ENCODE results near the gene C14orf93. TPM values are rescaled to one million over a fixed set of nuclear protein-coding genes. Genes with fewer than 3 reads are reported as not detected.
A peak's percentile ranks its signal among the peaks of the same experiment; 100 is the strongest.

The C14orf93 gene
- total and polyA plus RNA-seq, 9 of the 15 experiments (the other 6 are each of a cell fraction or from before 2014, with no cell fraction given): 2.2 to 22.4 (median 16.1) TPM

DNA sequence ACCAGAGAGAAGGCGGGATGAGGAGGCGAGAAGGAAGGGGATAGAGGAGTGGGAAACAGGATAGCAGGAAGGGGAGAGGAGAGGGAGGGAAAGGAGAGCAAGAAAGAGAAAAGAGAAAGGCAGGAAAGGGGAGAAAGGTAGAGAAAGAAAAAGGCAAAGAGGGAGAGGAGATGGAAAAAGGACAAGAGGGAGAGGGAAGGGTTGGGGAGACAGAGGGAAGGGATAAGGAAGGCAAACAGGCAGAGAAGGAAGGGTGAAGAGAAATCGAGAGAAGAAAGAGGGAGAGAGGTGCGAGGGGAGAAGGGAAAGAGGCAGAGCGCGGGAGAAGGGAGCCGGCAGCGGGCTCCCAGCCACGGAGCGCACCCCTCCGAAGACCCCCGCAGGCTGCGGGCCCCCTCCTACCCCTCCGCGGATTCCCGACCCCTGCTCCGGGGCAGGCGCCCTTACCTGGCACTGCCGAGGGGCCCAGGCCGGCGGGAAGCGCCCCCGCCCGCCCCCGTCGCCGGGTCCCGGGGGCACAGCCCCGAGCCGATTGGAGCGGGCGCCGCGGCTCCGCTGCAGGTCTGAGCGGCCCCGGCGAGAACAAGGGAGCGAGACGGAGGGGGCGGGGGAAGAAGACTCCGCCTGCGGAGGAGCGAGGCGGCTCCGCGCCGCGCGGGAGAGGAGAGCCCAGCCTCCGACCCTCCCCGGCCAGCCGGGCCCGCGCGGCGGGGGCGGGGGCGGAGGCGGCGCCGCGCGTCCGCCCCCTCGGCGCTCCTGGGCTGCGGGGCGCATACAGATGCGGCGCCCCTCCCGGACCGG, 47.2 kb upstream of the C14orf93 start, which contains the start of gene CDH24 (continued):
- TF ChIP-seq, protein P1, sequence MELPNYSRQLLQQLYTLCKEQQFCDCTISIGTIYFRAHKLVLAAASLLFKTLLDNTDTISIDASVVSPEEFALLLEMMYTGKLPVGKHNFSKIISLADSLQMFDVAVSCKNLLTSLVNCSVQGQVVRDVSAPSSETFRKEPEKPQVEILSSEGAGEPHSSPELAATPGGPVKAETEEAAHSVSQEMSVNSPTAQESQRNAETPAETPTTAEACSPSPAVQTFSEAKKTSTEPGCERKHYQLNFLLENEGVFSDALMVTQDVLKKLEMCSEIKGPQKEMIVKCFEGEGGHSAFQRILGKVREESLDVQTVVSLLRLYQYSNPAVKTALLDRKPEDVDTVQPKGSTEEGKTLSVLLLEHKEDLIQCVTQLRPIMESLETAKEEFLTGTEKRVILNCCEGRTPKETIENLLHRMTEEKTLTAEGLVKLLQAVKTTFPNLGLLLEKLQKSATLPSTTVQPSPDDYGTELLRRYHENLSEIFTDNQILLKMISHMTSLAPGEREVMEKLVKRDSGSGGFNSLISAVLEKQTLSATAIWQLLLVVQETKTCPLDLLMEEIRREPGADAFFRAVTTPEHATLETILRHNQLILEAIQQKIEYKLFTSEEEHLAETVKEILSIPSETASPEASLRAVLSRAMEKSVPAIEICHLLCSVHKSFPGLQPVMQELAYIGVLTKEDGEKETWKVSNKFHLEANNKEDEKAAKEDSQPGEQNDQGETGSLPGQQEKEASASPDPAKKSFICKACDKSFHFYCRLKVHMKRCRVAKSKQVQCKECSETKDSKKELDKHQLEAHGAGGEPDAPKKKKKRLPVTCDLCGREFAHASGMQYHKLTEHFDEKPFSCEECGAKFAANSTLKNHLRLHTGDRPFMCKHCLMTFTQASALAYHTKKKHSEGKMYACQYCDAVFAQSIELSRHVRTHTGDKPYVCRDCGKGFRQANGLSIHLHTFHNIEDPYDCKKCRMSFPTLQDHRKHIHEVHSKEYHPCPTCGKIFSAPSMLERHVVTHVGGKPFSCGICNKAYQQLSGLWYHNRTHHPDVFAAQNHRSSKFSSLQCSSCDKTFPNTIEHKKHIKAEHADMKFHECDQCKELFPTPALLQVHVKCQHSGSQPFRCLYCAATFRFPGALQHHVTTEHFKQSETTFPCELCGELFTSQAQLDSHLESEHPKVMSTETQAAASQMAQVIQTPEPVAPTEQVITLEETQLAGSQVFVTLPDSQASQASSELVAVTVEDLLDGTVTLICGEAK (IDR thresholded peaks at IDR 0.05): peak; percentile 70; the same call in 1 of the 2 replicates
- TF ChIP-seq, protein P1 (CRISPR knock-in tag; IDR thresholded peaks at IDR 0.05): no peak
- TF ChIP-seq, protein P2, sequence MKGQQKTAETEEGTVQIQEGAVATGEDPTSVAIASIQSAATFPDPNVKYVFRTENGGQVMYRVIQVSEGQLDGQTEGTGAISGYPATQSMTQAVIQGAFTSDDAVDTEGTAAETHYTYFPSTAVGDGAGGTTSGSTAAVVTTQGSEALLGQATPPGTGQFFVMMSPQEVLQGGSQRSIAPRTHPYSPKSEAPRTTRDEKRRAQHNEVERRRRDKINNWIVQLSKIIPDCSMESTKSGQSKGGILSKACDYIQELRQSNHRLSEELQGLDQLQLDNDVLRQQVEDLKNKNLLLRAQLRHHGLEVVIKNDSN (CRISPR knock-in tag; IDR thresholded peaks at IDR 0.05): no peak
- no peak for TF ChIP-seq NRF1 (conservative IDR thresholded peaks at IDR 0.05 in 1 of 2, IDR thresholded peaks at IDR 0.05 in 1 of 2)
- no peak for TF ChIP-seq PTBP1 (IDR thresholded peaks at IDR 0.05; ENCODE audit: low read depth, low read length)
- no peak for TF ChIP-seq JUND (IDR thresholded peaks at IDR 0.05; ENCODE audit: borderline replicate concordance, low read depth, low read length)
- TF ChIP-seq JUND (tag; IDR thresholded peaks at IDR 0.05; ENCODE audit: borderline replicate concordance, low read depth, low read length): no peak
- no peak for TF ChIP-seq ZNF717 (CRISPR knock-in tag; IDR thresholded peaks at IDR 0.05)
- TF ChIP-seq SMARCC2 (IDR thresholded peaks at IDR 0.05; ENCODE audit: low read depth): no peak
- no peak for TF ChIP-seq ZNF431 (CRISPR knock-in tag; IDR thresholded peaks at IDR 0.05)
- TF ChIP-seq ZNF507 (tag; conservative IDR thresholded peaks at IDR 0.05): no peak
- TF ChIP-seq NONO (IDR thresholded peaks at IDR 0.05; ENCODE audit: low read depth in 2 of 2, low read length in 1 of 2): peak in 1 of 2 experiments; percentile 44; a peak in 1 of 4 replicates
- TF ChIP-seq E2F3 (CRISPR knock-in tag; IDR thresholded peaks at IDR 0.05): no peak
- TF ChIP-seq MCM5 (IDR thresholded peaks at IDR 0.05; ENCODE audit: low read depth): no peak
- no peak for TF ChIP-seq EZH2 (IDR thresholded peaks at IDR 0.05; ENCODE audit: borderline replicate concordance, low read depth, low read length)
- TF ChIP-seq WHSC1 (IDR thresholded peaks at IDR 0.05; ENCODE audit: low read length): no peak
- no peak for TF ChIP-seq ETV6 (IDR thresholded peaks at IDR 0.05; ENCODE audit: borderline replicate concordance in 1 of 2, low read depth in 2 of 2, low read length in 1 of 2)
- TF ChIP-seq ETV6 (CRISPR knock-in tag; IDR thresholded peaks at IDR 0.05; ENCODE audit: borderline replicate concordance): no peak
- TF ChIP-seq SRSF1 (IDR thresholded peaks at IDR 0.05; ENCODE audit: low read depth, low read length): no peak
